ENCODE measurements around the gene EPHB1. TPM values are rescaled to one million over a fixed set of nuclear protein-coding genes. Genes with fewer than 3 reads are reported as not detected.

Gene EPHB1
- polyA plus RNA-seq, 3 donors from 2014 or later, result 0.45 to 1.7 (median 0.48) TPM

DNA sequence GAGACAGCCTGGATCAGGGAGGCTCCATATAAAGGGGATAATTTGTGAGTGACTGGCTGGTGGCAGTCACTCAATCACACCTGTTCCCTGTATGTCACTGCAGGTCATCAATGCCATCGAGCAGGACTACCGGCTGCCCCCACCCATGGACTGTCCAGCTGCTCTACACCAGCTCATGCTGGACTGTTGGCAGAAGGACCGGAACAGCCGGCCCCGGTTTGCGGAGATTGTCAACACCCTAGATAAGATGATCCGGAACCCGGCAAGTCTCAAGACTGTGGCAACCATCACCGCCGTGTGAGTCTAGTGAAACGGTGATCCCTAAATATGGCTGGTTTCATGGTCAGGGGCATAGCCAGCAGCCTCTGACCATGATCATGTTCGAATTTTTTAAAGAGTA is 453.2 kb downstream of the EPHB1 start:
- DNase-seq, result no peak
- Mint-ChIP-seq H3K27ac (no peak overlapping the region), H3K27me3 (ENCODE audit: low read depth in 3 of 3) (peaks cover 0 to 2% (median 0%) of the 10 kb centered on the region in 3 donors), H3K4me3 (no peak overlapping the region), H3K4me1 (no peaks in the 10 kb centered on the region), H3K9me3 (peaks cover 0 to 9% (median 2%) of the 10 kb centered on the region in 6 donors), H3K36me3 (peaks cover 0 to 4% (median 0%) of the 10 kb centered on the region in 3 donors)

DNA sequence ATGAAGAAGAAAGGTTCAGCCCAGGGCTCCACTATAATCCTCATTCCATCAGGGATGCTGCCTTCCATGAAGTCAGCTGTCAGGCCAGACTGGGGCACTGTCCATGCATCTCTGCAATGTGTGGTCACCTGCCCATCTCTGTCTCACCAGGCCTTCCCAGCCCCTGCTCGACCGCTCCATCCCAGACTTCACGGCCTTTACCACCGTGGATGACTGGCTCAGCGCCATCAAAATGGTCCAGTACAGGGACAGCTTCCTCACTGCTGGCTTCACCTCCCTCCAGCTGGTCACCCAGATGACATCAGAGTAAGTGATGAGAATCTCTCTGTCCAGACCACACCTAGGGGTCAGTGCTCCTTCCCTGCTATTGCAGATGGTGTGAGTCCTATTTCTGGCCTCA is 454.1 kb downstream of the EPHB1 start:
- Mint-ChIP-seq H3K27me3 (ENCODE audit: low read depth in 3 of 3) (no peaks in the 10 kb centered on the region), H3K36me3 (peaks cover 0 to 4% (median 0%) of the 10 kb centered on the region in 3 donors), H3K4me1 (no peaks in the 10 kb centered on the region), H3K9me3 (peaks cover 0 to 9% (median 2%) of the 10 kb centered on the region in 6 donors), H3K27ac (no peak overlapping the region), H3K4me3 (no peak overlapping the region)
- no peak for DNase-seq

DNA sequence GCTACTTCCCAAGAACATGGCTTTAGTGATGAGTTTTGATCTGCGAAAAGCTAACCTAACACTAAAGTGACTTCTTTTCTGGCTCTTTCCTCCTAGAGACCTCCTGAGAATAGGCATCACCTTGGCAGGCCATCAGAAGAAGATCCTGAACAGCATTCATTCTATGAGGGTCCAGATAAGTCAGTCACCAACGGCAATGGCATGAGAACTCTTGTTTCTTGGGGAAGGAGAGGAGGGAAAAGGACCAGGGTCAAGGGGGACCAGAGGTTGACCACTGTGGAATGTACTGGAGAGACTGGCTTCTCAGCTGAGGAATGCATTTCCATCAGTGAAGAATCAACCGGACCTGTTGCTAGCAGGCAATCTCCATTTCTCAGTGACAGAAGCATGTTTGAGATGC is 463.9 kb downstream of the EPHB1 start:
- Mint-ChIP-seq H3K4me1 (no peaks in the 10 kb centered on the region), H3K36me3 (peaks cover 0 to 4% (median 0%) of the 10 kb centered on the region in 3 donors), H3K27ac (no peak overlapping the region), H3K4me3 (no peak overlapping the region), H3K9me3 (peaks cover 0 to 14% (median 4%) of the 10 kb centered on the region in 6 donors), H3K27me3 (ENCODE audit: low read depth in 3 of 3) (peaks cover 0 to 4% (median 0%) of the 10 kb centered on the region in 3 donors)
- DNase-seq, result no peak

DNA sequence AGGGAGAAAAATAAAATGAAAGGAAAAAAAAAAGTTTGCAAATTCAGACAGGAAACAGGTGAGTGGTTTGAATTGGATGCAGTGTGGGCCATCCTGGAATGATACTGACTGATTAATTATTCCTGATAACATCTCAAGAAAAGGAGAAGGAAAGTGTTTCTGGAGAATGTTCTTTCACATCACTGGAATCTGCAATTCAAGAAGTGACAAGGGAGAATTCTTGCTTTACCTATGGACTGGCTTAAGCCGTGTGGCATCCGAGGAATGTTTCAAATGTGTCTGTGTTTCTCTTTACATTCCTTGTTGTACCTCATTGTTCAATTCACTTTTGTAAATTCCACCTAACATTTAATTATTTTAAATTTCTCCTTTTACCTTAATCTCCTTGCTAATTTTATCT is 465.0 kb downstream of the EPHB1 start:
- DNase-seq, result no peak
- Mint-ChIP-seq H3K27me3 (ENCODE audit: low read depth in 3 of 3) (peaks cover 0 to 4% (median 0%) of the 10 kb centered on the region in 3 donors), H3K4me1 (no peaks in the 10 kb centered on the region), H3K9me3 (peaks cover 0 to 14% (median 4%) of the 10 kb centered on the region in 6 donors), H3K4me3 (no peak overlapping the region), H3K27ac (no peak overlapping the region), H3K36me3 (peaks cover 0 to 4% (median 0%) of the 10 kb centered on the region in 3 donors)

DNA sequence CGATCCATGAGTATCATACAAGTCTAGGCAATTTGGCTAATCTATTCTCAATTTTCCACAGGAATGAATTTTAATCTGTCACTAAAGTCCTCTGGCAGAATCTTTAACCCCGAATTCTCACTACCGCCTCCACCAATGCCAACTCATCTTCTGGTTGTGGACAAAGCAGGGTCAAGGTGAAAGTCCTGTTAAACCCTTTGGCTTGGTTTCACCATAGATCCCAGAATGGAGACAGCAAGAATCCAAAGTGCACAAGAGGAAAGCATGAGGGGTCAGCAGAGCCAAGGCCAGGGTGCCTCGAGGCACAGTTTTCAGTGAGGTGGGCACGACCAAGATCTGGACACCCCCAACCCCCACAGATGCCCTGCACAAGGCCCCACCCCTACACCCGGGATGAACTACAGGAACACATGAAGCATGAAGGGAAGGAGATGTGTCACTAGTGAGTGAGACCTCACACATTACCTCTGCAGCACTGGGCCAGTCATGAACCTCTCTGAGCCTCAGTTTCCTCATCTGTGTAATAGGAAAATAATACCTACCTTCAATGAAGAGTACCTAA is 466.2 kb downstream of the EPHB1 start:
- H3K27me3 Mint-ChIP-seq (ENCODE audit: low read depth in 3 of 3), result peaks cover 0 to 4% (median 0%) of the 10 kb centered on the region in 3 donors

DNA sequence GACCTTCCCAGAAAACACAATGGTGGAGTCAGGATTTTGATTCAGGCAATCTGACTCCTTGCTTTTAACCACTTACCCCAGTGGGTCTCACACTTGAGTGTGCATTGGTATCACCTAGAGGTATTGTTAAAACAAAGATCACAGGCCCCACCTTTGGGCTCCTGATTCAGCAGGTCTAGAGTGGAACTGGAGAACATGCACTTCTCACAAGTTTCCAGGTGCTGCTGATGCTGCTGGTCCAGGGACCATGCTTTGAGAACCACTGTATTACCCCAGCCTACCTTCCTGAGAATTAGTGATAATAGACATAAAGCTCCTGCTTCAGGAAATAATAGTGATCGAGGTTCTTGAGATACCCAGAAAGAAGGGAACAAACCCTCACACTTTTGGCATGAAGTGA is 466.9 kb downstream of the EPHB1 start:
- Mint-ChIP-seq H3K9me3 (peaks cover 0 to 9% (median 4%) of the 10 kb centered on the region in 6 donors), H3K36me3 (no peaks in the 10 kb centered on the region), H3K27ac (no peak overlapping the region), H3K4me3 (no peak overlapping the region), H3K4me1 (no peaks in the 10 kb centered on the region), H3K27me3 (ENCODE audit: low read depth in 3 of 3) (peaks cover 0 to 4% (median 0%) of the 10 kb centered on the region in 3 donors)
- no peak for DNase-seq

More for the DNA sequence above, 466.2 kb downstream of the EPHB1 start:
- no peak for DNase-seq
- Mint-ChIP-seq H3K27ac (no peak overlapping the region), H3K9me3 (peaks cover 0 to 9% (median 4%) of the 10 kb centered on the region in 6 donors), H3K4me3 (no peak overlapping the region), H3K36me3 (no peaks in the 10 kb centered on the region), H3K4me1 (no peaks in the 10 kb centered on the region)

DNA sequence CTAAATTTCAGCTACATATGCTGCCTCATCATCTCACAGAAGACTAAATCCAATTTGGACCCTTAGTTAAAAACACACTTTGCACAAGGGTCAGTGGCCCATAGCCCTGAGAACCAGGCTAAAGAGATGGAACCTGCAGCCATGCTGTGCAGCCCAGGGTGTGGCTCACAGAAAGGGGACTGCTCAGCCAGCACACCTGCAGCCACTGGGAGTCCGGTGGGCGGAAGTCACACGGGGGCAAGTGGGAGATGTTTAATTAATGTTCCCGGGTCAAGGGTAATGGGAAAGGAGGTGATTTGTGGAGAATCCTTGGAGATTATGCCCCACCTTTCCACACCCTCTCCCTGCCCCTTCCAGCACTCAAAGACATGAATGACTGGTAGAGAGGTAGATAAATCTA is 467.4 kb downstream of the EPHB1 start:
- peaks cover 0 to 9% (median 4%) of the 10 kb centered on the region in 6 donors for H3K9me3 Mint-ChIP-seq
- no peaks in the 10 kb centered on the region for H3K4me1 Mint-ChIP-seq
- H3K4me3 Mint-ChIP-seq, result no peak overlapping the region
- H3K36me3 Mint-ChIP-seq, result no peaks in the 10 kb centered on the region
- H3K27me3 Mint-ChIP-seq (ENCODE audit: low read depth in 3 of 3), result peaks cover 0 to 4% (median 0%) of the 10 kb centered on the region in 3 donors
- H3K27ac Mint-ChIP-seq, result no peak overlapping the region
- DNase-seq, result no peak

DNA sequence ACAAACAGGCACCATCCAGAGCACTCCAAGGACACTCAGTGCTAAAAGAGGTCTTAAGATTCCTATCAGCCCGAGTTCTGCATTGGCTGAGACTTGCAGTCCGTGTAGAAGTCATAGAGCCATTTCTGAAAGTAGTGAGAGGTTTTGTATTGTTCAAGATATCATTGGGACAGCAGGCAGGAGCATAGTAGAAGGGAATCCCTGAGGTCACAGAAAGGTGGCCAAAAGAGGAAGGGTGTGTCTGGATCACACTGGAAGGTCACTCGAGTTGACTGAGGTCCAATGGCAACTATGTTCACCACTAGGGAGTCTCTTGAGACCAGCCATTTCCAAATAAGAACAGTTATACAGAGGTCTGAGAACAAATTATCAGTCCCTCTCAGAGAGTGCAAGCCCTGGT is 468.3 kb downstream of the EPHB1 start:
- H3K36me3 Mint-ChIP-seq, result no peaks in the 10 kb centered on the region
- peaks cover 0 to 6% (median 4%) of the 10 kb centered on the region in 6 donors for H3K9me3 Mint-ChIP-seq
- no peaks in the 10 kb centered on the region for H3K4me1 Mint-ChIP-seq
- H3K27me3 Mint-ChIP-seq (ENCODE audit: low read depth in 3 of 3), result peaks cover 0 to 2% (median 0%) of the 10 kb centered on the region in 3 donors
- H3K27ac Mint-ChIP-seq, result no peak overlapping the region
- DNase-seq, result no peak
- H3K4me3 Mint-ChIP-seq, result no peak overlapping the region

DNA sequence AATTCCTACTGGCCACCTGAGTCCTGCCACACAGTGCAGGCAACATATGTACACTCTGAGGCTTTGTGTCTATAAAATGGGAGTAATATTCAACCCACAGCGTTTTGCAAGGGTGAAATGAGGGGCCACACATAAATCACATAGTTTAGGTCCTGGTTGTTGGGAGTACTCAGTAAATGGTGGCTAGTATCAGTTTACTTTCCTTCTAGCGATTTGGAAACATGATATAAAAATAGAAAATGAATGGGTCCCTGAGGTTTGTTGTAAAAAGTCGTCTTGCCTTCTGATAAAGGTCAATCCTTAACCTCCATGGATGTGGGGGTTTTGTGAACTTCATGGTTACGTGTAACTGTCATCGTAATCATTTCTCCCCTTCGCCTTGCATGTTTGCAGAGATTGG is 472.4 kb downstream of the EPHB1 start:
- no peak overlapping the region for H3K4me3 Mint-ChIP-seq
- DNase-seq, result no peak
- H3K27ac Mint-ChIP-seq, result no peak overlapping the region
- peaks cover 0 to 7% (median 2%) of the 10 kb centered on the region in 6 donors for H3K9me3 Mint-ChIP-seq
- no peaks in the 10 kb centered on the region for H3K36me3 Mint-ChIP-seq
- no peaks in the 10 kb centered on the region for H3K4me1 Mint-ChIP-seq
- H3K27me3 Mint-ChIP-seq (ENCODE audit: low read depth in 3 of 3), result peaks cover 0 to 2% (median 0%) of the 10 kb centered on the region in 3 donors

DNA sequence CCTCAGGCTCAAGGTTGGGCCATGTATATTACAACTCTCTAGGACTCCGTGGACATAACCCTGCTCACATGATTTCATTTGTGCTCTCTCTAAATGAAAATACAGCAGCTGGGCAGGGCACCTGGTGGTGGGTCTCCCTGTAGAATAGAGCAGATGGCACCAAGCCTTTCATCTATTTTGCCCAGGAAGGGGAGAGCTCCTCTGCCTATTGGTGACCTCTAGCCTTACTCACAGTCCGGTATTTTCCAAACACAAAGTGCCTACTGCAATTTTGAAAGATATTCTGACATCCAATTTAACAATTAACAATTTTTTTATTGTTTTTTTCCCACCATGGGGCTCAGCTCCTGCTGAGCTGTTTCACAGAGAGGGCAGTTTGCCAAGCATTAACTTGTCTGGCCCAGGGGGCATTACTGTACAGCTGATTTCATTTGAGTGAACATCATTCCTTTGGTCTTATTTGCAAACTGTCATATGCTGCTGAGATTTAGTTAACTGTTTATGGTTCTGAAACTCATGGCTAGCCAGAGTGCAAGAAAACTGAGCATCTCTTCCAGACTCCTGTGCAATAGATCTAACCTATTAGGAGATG is 474.0 kb downstream of the EPHB1 start:
- Mint-ChIP-seq H3K4me1 (no peaks in the 10 kb centered on the region), H3K27me3 (ENCODE audit: low read depth in 3 of 3) (no peaks in the 10 kb centered on the region), H3K4me3 (no peak overlapping the region), H3K27ac (no peak overlapping the region), H3K9me3 (peaks cover 0 to 7% (median under 1%) of the 10 kb centered on the region in 6 donors), H3K36me3 (no peaks in the 10 kb centered on the region)
- DNase-seq, result no peak

DNA sequence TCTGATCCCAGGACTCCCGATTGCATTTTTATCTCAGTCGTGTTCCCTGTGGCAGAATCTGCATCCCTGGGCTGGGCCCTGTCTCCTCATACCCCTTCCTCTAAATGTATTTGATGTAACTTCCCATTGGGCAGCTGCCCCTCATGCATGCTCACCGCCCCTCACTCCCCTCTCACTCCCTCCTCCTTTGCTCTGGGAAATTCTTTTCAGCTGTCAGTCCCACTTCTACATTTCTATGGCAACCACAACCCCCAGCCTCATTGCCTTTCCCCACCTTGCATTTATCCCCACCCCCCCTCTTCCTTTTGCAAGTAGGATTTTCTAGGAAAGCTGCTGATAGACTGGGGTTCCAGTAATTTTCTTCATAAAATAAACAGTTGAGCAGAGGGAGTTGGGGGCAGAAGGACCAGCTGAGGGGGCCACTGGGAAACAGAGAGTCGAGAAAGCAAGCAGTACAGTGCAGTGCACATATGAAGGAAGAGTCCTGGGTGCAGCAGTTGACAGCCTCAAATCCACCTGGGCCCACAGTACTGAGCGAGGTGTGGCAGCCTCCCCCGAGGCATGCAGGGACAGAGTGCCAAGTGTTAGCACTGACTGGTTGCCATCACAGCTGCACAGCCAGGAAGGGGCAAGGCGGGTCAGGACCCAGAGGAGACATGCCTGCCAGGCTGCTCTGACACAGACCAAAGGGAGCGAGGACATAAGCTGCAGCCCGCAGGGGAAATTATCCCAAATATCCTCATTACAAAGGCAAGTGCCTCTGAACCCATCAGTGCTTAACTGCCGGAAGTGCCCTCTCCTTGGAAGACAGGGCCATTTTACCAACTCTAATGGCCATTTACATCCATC is 476.3 kb downstream of the EPHB1 start:
- Mint-ChIP-seq H3K4me1 (no peaks in the 10 kb centered on the region), H3K4me3 (no peak overlapping the region), H3K27me3 (ENCODE audit: low read depth in 3 of 3) (no peaks in the 10 kb centered on the region), H3K27ac (no peak overlapping the region), H3K36me3 (no peaks in the 10 kb centered on the region), H3K9me3 (peaks cover 0 to 4% (median under 1%) of the 10 kb centered on the region in 6 donors)
- DNase-seq, result no peak

DNA sequence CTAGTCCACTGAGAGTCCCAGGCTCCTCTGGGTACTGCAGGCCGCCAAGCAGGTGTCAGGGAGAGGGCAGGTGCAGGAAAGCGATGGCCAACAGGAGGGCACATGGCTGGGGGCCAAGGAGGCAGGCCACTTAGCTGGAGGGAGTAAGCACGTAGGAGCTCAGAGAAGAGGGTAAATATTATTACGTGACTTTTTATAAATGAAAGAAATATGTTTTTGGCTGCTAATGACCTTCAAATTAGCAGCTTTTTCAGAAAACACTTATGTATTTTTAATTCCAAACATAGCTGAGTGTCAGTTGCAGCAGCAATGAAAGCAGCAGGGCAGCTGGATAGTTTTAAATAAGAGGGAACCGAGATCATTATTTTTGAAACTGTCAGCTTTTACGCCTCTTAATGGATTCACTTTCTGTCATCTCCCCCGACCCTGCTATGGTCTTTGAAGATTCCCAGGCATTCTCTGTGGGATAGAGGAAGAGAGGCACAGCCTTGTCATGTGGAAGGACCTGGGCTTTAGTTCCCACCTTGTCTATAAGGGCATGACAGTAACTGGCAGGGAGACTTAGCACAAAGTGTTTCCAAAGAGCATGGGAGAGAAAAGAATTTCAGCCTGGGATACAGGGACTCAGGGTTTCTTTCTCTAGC is 477.1 kb downstream of the EPHB1 start:
- no peaks in the 10 kb centered on the region for H3K4me1 Mint-ChIP-seq
- no peak for DNase-seq
- H3K9me3 Mint-ChIP-seq, result peaks cover 0 to 4% (median under 1%) of the 10 kb centered on the region in 6 donors
- no peak overlapping the region for H3K27ac Mint-ChIP-seq
- no peaks in the 10 kb centered on the region for H3K36me3 Mint-ChIP-seq
- no peaks in the 10 kb centered on the region for H3K27me3 Mint-ChIP-seq (ENCODE audit: low read depth in 3 of 3)
- H3K4me3 Mint-ChIP-seq, result no peak overlapping the region

DNA sequence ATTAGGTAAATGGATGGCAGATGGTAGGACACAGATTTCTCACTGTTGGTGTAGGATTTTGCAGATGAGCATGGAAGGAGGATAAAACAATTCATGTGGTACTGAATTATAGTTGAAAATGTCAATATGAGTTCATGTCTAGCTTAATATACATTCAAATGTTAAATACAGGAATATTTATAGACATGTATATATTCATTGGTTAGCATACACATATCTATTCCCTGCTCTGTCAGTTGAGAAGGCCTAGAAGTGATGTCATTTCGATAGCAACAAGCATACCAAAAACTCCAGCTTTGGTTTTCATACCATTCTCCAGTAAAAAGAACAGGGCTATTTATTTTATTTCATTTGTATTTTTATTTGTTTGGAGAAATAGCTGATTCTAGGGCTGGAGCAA is 497.1 kb downstream of the EPHB1 start:
- no peaks in the 10 kb centered on the region for H3K27me3 Mint-ChIP-seq (ENCODE audit: low read depth in 3 of 3)
- peaks cover 0 to 10% (median 3%) of the 10 kb centered on the region in 6 donors for H3K9me3 Mint-ChIP-seq
- DNase-seq, result no peak
- H3K4me1 Mint-ChIP-seq, result no peaks in the 10 kb centered on the region
- no peaks in the 10 kb centered on the region for H3K36me3 Mint-ChIP-seq
- H3K27ac Mint-ChIP-seq, result no peak overlapping the region
- no peak overlapping the region for H3K4me3 Mint-ChIP-seq

DNA sequence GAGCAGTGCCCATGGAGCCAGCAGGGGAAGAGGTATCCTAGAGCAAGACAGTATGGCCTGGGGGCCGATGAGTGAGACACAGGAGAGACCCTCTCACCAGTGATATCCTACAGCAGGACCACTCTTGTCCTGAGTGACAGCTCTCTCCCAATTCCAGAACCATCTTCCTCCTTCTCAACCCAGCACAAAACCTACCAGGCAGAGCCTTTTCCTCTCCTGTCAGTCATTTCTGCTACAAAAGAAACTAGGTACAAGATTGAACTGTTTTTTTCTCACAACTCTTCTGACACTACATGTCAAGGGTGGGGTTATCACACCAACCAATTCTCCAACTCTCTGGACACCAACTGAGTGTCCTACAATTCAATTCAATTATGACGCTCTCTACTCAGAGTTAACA is 506.6 kb downstream of the EPHB1 start:
- Mint-ChIP-seq H3K4me3 (no peak overlapping the region), H3K36me3 (no peaks in the 10 kb centered on the region), H3K27me3 (ENCODE audit: low read depth in 3 of 3) (peaks cover 0 to 4% (median 2%) of the 10 kb centered on the region in 3 donors)

More for the DNA sequence above, 506.6 kb downstream of the EPHB1 start:
- Mint-ChIP-seq H3K27ac (no peak overlapping the region), H3K9me3 (peaks cover 0 to 14% (median 3%) of the 10 kb centered on the region in 6 donors), H3K4me1 (no peaks in the 10 kb centered on the region)
- no peak for DNase-seq

Data from immature natural killer cell (primary cell).